Esophagus mucosa (tissue), 1 donor: ENCODE measurements around the gene DERL3. TPM values are rescaled to one million over a fixed set of nuclear protein-coding genes. Genes with fewer than 3 reads are reported as not detected.

Experiments
- ATAC-seq: fragments of 200-7000 bp; cut with Tn5 transposase; one replicate; pipeline ENCODE4 v1.9.1; 2020
- total RNA-seq: library from RNA; stranded (reverse); gene quantifications from one replicate; pipeline ENCODE4 v1.2.4, GENCODE V29; 2023
- donor health status: DM: yes; HTN: yes; CAD: no.

Gene DERL3
- total RNA-seq, 1 donor from 2014 or later, result 1.5 TPM

- no peak for ATAC-seq
These were observed 7.5 kb downstream of the DERL3 start for GRCh38 chr22:23831261-23831660.

GRCh38 chr22:23829845-23830372 is 8.9 kb downstream of the DERL3 start:
- no peak for ATAC-seq

- no peak for ATAC-seq
These were observed 9.8 kb downstream of the DERL3 start for GRCh38 chr22:23828800-23829680.

GRCh38 chr22:23827351-23827995 is 11.3 kb downstream of the DERL3 start:
- no peak for ATAC-seq

- no peak for ATAC-seq
These were observed 12.1 kb downstream of the DERL3 start for GRCh38 chr22:23826510-23827350.

GRCh38 chr22:23825246-23825905 is 13.4 kb downstream of the DERL3 start:
- ATAC-seq, result no peak

- ATAC-seq, result no peak
These were observed 14.1 kb downstream of the DERL3 start for GRCh38 chr22:23824476-23825245.

GRCh38 chr22:23823331-23823791 is 15.4 kb downstream of the DERL3 start:
- ATAC-seq, result no peak

GRCh38 chr22:23822101-23822671 is 16.6 kb downstream of the DERL3 start:
- ATAC-seq, result peak; percentile 23

GRCh38 chr22:23820748-23821211 is 18.0 kb downstream of the DERL3 start:
- ATAC-seq, result no peak

- no peak for ATAC-seq
These were observed 20.3 kb downstream of the DERL3 start for GRCh38 chr22:23818541-23818940.

- no peak for ATAC-seq
These were observed 21.7 kb downstream of the DERL3 start for GRCh38 chr22:23817146-23817545.

GRCh38 chr22:23816156-23816976 is 22.4 kb downstream of the DERL3 start:
- peak; percentile 37 for ATAC-seq

GRCh38 chr22:23815541-23816155 is 23.2 kb downstream of the DERL3 start:
- no peak for ATAC-seq

GRCh38 chr22:23812378-23812777 is 26.4 kb downstream of the DERL3 start:
- ATAC-seq, result no peak

GRCh38 chr22:23806837-23807236 is 32.0 kb downstream of the DERL3 start:
- ATAC-seq, result no peak

GRCh38 chr22:23804781-23805291 is 34.0 kb downstream of the DERL3 start:
- no peak for ATAC-seq

GRCh38 chr22:23803001-23803819 is 35.6 kb downstream of the DERL3 start:
- no peak for ATAC-seq
